ENCODE results near the gene ADAT1.

The ADAT1 gene

DNA sequence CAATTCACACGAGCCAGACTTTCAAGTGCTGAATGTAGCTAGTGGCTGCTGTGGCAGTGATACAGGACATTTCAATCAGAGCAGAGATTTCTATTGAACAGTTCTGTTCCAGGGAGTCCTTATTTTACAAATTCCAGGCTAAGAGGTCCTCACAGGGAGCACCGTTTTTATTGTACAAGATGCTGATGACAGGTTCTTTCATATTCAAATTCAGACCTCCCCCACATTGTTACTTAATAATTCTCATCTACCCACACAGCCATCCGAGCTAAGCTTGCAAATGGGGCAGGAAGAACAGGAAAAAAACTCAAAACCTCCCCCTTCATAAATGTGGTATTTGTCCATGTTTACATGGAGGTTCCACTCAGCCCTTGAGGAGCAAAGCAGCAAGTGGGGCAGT, 47.1 kb downstream of the ADAT1 start:
- H3K27ac ChIP-seq = no peak overlapping the region
- TF ChIP-seq ZFX (IDR thresholded peaks at IDR 0.05; ENCODE audit: borderline replicate concordance) = no peak
- TF ChIP-seq, protein P1, sequence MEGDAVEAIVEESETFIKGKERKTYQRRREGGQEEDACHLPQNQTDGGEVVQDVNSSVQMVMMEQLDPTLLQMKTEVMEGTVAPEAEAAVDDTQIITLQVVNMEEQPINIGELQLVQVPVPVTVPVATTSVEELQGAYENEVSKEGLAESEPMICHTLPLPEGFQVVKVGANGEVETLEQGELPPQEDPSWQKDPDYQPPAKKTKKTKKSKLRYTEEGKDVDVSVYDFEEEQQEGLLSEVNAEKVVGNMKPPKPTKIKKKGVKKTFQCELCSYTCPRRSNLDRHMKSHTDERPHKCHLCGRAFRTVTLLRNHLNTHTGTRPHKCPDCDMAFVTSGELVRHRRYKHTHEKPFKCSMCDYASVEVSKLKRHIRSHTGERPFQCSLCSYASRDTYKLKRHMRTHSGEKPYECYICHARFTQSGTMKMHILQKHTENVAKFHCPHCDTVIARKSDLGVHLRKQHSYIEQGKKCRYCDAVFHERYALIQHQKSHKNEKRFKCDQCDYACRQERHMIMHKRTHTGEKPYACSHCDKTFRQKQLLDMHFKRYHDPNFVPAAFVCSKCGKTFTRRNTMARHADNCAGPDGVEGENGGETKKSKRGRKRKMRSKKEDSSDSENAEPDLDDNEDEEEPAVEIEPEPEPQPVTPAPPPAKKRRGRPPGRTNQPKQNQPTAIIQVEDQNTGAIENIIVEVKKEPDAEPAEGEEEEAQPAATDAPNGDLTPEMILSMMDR (IDR thresholded peaks at IDR 0.05) = no peak

DNA sequence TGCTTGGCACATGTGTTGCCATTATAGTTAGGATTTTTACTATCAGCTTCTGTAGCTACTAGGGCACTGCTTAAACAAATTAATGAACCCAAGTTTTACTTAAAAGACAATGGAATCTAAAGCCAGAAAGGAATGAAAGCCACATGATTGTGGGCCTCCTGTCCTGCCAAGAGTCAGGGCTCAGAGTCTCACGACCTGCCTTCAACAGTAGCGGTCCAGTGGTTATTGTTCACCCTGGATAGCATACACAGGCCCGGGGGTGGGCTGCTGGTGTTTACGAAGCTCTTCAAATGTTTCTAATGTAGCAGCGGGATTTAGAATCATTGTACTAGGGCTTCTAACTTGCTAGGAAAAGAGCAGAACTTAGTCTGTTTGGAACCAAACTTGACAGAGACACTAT, 49.1 kb downstream of the ADAT1 start:
- H3K27ac ChIP-seq = no peak overlapping the region
- TF ChIP-seq ZFX (IDR thresholded peaks at IDR 0.05; ENCODE audit: borderline replicate concordance) = no peak
- TF ChIP-seq, protein P1 (IDR thresholded peaks at IDR 0.05) = no peak

DNA sequence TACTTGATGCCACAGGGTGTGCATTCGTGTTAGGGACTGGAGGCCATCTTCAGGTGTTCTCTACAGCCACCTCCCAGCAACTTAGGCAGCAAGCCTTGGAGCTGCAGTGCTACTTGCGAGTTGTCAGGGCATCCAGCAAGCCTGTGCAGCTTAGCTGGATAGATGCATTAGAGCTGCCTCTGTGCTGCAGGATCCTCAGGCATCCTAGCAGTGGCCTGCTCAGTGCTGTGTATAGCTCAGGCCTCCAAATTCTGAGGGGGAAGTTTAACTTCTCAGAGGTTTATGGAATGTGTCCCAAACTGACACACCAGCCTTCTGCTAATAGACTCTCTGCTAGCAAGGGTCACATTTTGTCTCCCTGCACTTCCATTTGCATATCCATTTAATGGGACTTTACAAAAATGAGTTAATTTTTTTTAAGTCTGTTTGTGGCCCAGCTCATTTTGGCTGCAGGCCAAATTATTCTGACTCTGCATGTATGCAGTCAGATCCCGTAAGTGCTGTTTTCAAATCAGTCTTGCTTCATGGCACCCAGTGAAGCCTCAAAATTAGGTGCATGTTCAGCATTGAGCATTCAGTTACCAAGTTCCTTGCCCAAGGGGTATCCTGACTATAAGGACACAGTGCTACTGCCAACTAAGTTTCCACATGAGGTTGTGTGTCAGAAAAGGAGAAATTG, 50.1 kb downstream of the ADAT1 start:
- TF ChIP-seq ZFX (IDR thresholded peaks at IDR 0.05; ENCODE audit: borderline replicate concordance) = no peak
- TF ChIP-seq, protein P1 (IDR thresholded peaks at IDR 0.05) = no peak
- no peak overlapping the region for H3K27ac ChIP-seq

DNA sequence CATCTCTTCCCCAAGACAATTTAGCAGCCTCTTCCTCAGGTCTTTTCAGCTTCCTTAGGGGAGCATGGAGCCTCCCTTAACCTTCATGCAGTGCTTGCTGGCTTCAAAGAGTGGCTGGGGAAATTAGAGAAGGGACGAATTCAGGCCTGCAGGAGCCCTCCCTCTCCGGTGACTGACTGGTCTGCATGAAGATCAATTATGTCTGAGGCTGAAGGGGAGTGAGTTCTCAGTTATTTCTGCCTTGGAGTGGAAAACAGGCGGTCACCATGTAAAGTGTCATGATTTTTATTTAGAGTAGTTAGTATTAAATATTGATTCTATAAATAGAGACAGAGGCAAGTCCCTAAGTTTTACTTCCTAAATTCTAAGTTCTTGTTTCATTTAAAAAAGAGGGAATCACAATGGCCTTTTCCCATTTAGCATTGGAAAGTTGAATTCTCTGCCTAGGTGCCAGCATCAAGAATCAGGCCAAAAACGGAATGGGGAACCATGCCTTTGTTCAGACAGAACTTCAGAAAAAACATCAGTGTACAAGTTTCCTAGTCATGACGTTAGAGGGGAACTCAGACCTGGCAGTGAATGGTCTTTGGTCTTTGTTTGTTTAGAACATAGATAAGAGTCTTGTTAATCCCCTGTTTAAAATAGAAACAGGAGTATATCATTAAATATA, 52.5 kb downstream of the ADAT1 start:
- TF ChIP-seq, protein P1 (IDR thresholded peaks at IDR 0.05) = no peak
- no peak for TF ChIP-seq ZFX (IDR thresholded peaks at IDR 0.05; ENCODE audit: borderline replicate concordance)
- H3K27ac ChIP-seq = no peak overlapping the region

DNA sequence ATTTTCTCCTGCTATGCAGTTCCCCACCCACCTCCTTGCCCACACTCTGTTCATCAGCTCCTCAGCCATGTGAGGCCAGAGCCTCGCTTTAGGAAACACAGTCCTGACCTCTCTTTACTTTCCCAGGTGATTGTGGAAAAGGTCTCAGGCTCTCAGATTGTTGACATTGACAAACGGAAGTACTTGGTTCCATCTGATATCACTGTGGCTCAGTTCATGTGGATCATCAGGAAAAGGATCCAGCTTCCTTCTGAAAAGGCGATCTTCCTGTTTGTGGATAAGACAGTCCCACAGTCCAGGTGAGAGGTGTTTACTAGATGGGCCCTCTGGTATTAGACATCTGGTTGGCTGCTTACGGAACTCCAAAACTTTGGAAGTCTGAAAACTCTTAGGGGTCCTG, 55.2 kb downstream of the ADAT1 start:
- TF ChIP-seq, protein P1 (IDR thresholded peaks at IDR 0.05) = no peak
- no peak for TF ChIP-seq ZFX (IDR thresholded peaks at IDR 0.05; ENCODE audit: borderline replicate concordance)
- no peak overlapping the region for H3K27ac ChIP-seq

DNA sequence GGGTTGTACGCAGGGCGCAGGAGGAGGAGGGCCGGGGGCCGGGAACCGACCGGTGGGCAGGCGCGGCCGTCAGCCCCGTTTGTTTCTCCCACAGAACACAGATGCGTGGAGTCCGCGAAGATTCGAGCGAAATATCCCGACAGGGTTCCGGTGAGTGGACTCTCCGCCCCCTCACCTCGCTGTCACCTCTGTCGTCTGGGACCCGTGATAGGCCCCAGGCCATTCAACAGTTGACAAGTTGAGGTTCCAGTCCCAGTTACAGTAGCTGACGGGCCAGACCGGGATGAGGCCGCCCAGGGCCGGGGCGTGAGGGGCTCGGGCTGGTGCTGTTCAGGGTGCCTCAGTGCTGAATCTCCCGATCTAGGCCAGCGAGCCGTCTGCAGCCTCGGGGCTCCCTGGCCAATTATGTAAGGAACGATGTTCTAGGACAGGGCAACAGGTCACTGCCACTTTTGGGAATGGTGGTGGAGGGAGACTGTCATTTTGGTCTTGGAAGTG, 56.3 kb downstream of the ADAT1 start:
- TF ChIP-seq, protein P1 (IDR thresholded peaks at IDR 0.05) = no peak
- TF ChIP-seq ZFX (IDR thresholded peaks at IDR 0.05; ENCODE audit: borderline replicate concordance) = no peak
- peak overlapping the region; percentile 41; the same call in 1 of the 2 replicates for H3K27ac ChIP-seq

Data from 22Rv1 (cell line).